ENCODE measurements around the gene SPART. TPM values are rescaled to one million over a fixed set of nuclear protein-coding genes. Genes with fewer than 3 reads are reported as not detected.

Gene SPART
- total RNA-seq, 1 donor from 2014 or later, result 32.7 TPM

DNA sequence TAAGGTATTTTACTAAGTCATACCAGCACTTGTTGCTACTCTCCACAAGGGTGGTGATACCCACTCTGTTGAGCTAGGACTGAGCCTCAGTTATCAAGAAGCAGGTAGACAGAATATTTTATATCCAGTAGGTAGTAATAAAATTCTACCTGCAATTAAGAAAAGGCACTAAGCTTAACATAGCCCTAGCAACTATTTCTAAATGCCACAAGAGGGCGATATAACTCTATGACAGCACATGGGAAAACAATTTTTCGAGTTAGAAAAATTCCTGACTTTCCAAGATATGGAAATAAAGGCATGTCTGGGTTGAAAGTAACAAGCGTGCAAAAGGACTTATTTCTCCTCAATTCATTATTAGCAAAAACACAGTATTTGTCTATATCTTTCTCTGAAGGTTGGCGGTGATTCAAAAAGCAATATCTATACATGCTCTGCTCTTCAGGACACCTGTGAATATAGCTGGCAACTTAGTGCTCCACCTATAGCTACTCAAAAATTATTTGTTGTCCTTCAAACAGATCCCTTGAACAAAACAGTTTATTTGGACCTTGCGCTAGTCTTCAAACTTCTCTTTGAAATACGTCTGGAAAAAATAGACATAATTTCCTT is 63.3 kb downstream of the SPART start:
- intact Hi-C loops (cut with micrococcal nuclease), result loop anchor here (10.0 kb wide), 2 partner anchors 112 to 452 kb away; no protein-coding TSS in a partner anchor
- H3K4me1 ChIP-seq, result peaks cover 3% of the 10 kb centered on the region
- H3K27ac ChIP-seq (replicated peaks), result no peak overlapping the region
- H3K9me3 ChIP-seq (replicated peaks), result peaks cover 2% of the 10 kb centered on the region
- TF ChIP-seq, protein P1, sequence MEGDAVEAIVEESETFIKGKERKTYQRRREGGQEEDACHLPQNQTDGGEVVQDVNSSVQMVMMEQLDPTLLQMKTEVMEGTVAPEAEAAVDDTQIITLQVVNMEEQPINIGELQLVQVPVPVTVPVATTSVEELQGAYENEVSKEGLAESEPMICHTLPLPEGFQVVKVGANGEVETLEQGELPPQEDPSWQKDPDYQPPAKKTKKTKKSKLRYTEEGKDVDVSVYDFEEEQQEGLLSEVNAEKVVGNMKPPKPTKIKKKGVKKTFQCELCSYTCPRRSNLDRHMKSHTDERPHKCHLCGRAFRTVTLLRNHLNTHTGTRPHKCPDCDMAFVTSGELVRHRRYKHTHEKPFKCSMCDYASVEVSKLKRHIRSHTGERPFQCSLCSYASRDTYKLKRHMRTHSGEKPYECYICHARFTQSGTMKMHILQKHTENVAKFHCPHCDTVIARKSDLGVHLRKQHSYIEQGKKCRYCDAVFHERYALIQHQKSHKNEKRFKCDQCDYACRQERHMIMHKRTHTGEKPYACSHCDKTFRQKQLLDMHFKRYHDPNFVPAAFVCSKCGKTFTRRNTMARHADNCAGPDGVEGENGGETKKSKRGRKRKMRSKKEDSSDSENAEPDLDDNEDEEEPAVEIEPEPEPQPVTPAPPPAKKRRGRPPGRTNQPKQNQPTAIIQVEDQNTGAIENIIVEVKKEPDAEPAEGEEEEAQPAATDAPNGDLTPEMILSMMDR (IDR thresholded peaks at IDR 0.05; ENCODE audit: borderline replicate concordance), result peak; percentile 86
- DNase-seq, result no peak
- H3K27me3 ChIP-seq (ENCODE audit: low read depth), result no peaks in the 10 kb centered on the region
- H3K36me3 ChIP-seq, result no peaks in the 10 kb centered on the region
- H3K4me3 ChIP-seq, result no peak overlapping the region

DNA sequence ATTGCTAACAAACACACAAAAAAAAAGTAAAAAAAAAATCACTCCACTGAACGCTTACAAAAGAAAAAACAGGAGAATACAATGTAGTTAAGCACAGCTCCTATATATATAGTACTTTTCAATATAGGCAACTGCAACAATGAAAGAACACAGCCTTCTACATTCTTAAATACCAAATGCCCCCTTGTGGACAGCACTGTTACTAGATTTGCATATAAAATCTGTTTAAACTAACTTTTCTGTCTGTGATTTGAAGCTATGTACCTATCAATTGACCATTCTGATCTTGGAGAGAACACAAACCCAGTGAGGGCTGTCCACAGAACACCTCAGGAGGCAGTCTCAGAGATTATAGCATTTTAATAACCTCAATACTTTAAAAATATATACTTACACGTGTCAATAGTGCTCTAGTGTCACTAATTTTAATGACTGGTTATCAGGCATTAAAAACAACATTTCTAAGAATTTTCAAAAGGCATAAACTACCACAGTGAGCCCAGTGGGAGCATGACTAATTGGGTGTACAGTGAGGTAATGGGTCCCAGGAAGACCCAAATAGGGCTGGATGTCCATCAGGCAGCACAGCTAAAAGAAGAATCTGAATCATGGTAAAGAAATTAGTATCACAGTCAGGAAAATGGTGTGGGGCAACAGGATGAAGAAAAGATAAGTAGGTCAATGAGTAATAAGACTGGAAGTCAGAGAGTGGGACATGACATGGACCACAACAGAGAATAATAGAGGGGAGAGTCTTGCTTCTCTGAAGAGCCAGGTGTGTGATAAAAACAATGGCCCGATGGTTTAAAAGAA is 70.8 kb downstream of the SPART start:
- Histone ChIP-seq H3K27me3 (ENCODE audit: low read depth) (no peaks in the 10 kb centered on the region), H3K9me3 (replicated peaks) (no peaks in the 10 kb centered on the region), H3K4me1 (no peaks in the 10 kb centered on the region), H3K4me3 (no peak overlapping the region), H3K36me3 (no peaks in the 10 kb centered on the region), H3K27ac (replicated peaks) (no peak overlapping the region)
- no peak for DNase-seq
- TF ChIP-seq, protein P1 (IDR thresholded peaks at IDR 0.05; ENCODE audit: borderline replicate concordance), result peak; percentile 71
- intact Hi-C loops (cut with micrococcal nuclease), result loop anchor here (1.0 kb wide), 1 partner anchor 297 kb away; no protein-coding TSS in a partner anchor

DNA sequence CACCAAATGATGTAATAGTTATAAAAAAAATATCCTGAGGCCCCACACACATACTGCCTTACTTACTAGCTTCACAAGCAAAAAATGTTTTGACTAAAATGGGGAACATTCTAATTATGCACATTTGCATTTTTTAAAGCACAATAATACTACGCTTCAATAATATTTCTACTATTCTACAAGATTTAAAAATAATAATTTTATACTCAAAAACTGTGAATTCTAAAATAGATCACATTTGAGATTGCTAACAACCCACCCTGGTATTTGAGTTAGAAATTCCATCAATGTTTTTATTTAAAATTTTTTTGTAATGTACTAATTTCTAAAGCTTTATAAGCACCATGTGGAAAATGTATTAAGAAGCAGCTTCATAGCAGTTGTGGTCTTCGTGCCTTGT is 72.8 kb downstream of the SPART start:
- TF ChIP-seq, protein P1 (IDR thresholded peaks at IDR 0.05; ENCODE audit: borderline replicate concordance), result no peak
- Histone ChIP-seq H3K36me3 (no peaks in the 10 kb centered on the region), H3K27me3 (ENCODE audit: low read depth) (no peaks in the 10 kb centered on the region), H3K4me3 (no peak overlapping the region), H3K4me1 (no peaks in the 10 kb centered on the region), H3K27ac (replicated peaks) (no peak overlapping the region), H3K9me3 (replicated peaks) (no peaks in the 10 kb centered on the region)
- DNase-seq, result no peak
- intact Hi-C loops (cut with micrococcal nuclease), result no loop called here

DNA sequence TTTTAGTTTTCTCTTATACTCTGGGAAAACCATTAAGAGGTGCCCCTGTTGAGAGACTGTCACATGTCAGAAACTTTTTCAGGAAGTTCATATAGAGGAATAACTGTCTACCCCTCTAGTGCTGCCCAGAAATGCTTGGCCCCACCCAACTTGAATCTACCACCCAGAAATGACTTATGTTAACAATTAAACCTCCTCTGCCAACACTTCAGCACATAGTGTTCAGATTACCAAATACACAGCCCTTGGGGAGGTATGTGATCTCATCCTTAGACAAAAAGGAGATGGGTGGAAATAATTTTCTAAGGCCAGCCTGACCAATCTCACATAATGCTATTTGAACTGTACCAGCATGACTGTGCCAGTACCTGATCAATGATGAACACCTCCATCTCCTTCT is 84.2 kb downstream of the SPART start:
- no peaks in the 10 kb centered on the region for H3K9me3 ChIP-seq (replicated peaks)
- TF ChIP-seq, protein P1 (IDR thresholded peaks at IDR 0.05; ENCODE audit: borderline replicate concordance), result no peak
- peaks cover 10% of the 10 kb centered on the region for H3K27me3 ChIP-seq (ENCODE audit: low read depth)
- no peak overlapping the region for H3K4me3 ChIP-seq
- no peak for DNase-seq
- H3K36me3 ChIP-seq, result no peaks in the 10 kb centered on the region
- H3K27ac ChIP-seq (replicated peaks), result no peak overlapping the region
- intact Hi-C loops (cut with micrococcal nuclease), result no loop called here
- H3K4me1 ChIP-seq, result no peaks in the 10 kb centered on the region

DNA sequence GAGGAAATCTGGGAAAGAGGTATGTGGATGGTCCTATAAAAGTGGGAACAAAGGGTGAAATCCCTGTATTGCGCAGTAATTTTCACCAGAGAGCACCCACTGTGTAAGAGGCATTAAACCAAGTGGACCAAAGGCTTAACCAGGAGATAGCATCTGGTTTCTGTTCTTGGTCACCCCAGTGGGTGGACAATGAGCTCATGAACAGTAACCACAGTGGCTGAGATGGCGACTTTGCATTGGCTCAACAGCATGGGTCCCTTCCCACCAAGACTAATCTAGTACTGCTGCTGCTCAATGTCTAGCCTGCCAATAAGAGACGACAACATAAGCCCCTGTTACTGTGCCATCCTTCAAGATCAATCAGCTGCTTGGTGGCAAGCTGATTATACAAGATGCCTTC is 85.2 kb downstream of the SPART start:
- intact Hi-C loops (cut with micrococcal nuclease), result no loop called here
- no peaks in the 10 kb centered on the region for H3K4me1 ChIP-seq
- DNase-seq, result no peak

More for the DNA sequence above, 85.2 kb downstream of the SPART start:
- TF ChIP-seq, protein P1 (IDR thresholded peaks at IDR 0.05; ENCODE audit: borderline replicate concordance), result no peak
- no peak overlapping the region for H3K27ac ChIP-seq (replicated peaks)
- H3K36me3 ChIP-seq, result no peaks in the 10 kb centered on the region
- no peaks in the 10 kb centered on the region for H3K9me3 ChIP-seq (replicated peaks)
- H3K27me3 ChIP-seq (ENCODE audit: low read depth), result peaks cover 4% of the 10 kb centered on the region
- H3K4me3 ChIP-seq, result no peak overlapping the region
